K562 (cell line): ENCODE data around the gene POLR3A. TPM values are rescaled to one million over a fixed set of nuclear protein-coding genes. Genes with fewer than 3 reads are reported as not detected.

Experiments used
- BMI1 ChIP-seq: fragments of 150-350 bp; IDR thresholded peaks from 2 replicates; pipeline ENCODE4 v1.6.1; 2014; ENCODE audit warnings: low read length
- ZBTB7A ChIP-seq: IDR thresholded peaks from 2 replicates; pipeline ENCODE4 v1.6.1; 2011; ENCODE audit warnings: low read depth, mild to moderate bottlenecking, low read length, moderate library complexity, borderline replicate concordance; ENCODE audit not compliant: control insufficient read depth
- ZNF23 ChIP-seq: fragments of 250-450 bp; sonication (Bioruptor Pico); IDR thresholded peaks from 2 replicates; pipeline ENCODE4 v1.4.0; 2020; ENCODE audit warnings: mild to moderate bottlenecking
- polyA plus RNA-seq, 8 experiments: library from polyadenylated mRNA; depleted of rRNA in 4 of 8; stranded (reverse) in 5 of 8; unstranded in 3 of 8; fragments of >200 nt; fragmentation: Nextera tagmentation in 2 of 8; fragmentation: Illumina TruSeq in 1 of 8; extraction: Ambion mirVana in 2 of 8; extraction: Trizol in 1 of 8; gene quantifications; 2 replicates each; pipeline versions ENCODE4 v1.2.1 to v1.2.3, GENCODE V29; 2011 to 2014; ENCODE audit warnings: inconsistent platforms in 1 of 8, missing spikeins in 1 of 8
- total RNA-seq, 7 experiments: library from RNA; depleted of rRNA in 6 of 7; stranded (reverse); fragments of >200 nt in 6 of 7; fragmentation: Illumina TruSeq in 2 of 7; extraction: Trizol in 2 of 7; gene quantifications; 2 replicates each; pipeline versions ENCODE4 v1.2.1 to v1.2.3, GENCODE V29; 2011 to 2021; ENCODE audit warnings: low replicate concordance in 1 of 7
- TF ChIP-seq, protein P1 (sequence below): fragments of 250-450 bp; sonication (Bioruptor Pico); IDR thresholded peaks from 2 replicates; pipeline ENCODE4 v1.9.0; 2021; ENCODE audit warnings: mild to moderate bottlenecking, inconsistent platforms
- TF ChIP-seq, protein P2 (sequence below): fragments of 450-650 bp; formaldehyde crosslinking; IDR thresholded peaks from 2 replicates; pipeline ENCODE4 v1.4.0; 2022; ENCODE audit warnings: mild to moderate bottlenecking, moderate library complexity

Gene POLR3A
- total and polyA plus RNA-seq, 9 of the 15 experiments (the other 6 are each of a cell fraction or from before 2014, with no cell fraction given), result 14.9 to 37.0 (median 26.7) TPM

DNA sequence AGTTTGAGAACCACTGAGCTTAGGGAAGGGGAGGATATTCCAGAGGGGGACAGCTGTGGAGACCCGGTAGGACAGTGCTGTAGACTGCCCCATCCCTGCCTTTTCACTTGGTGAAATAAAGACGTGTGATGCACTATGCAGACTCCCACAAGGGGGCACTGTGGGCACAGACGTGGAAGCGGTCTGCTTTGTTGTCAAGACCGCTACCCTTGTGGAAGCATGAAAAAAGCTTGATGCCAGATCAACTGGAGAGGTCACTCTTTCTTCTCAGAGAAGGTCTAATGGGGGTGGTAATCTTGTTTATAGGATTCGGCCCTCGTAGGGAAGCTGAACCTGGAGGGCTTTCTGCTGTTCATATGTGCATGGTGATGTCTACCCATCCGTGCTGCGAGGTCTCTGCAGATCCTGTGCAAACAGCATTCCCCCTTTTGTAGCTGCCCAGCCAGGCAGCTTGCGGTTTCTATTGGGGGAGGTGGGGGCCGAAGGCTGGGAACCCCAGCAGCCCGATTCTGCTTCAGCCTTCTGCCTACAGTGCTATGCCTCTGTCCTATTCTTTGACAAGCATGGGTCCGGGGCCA, 18.1 kb upstream of the POLR3A start (continued):
- TF ChIP-seq, protein P1, sequence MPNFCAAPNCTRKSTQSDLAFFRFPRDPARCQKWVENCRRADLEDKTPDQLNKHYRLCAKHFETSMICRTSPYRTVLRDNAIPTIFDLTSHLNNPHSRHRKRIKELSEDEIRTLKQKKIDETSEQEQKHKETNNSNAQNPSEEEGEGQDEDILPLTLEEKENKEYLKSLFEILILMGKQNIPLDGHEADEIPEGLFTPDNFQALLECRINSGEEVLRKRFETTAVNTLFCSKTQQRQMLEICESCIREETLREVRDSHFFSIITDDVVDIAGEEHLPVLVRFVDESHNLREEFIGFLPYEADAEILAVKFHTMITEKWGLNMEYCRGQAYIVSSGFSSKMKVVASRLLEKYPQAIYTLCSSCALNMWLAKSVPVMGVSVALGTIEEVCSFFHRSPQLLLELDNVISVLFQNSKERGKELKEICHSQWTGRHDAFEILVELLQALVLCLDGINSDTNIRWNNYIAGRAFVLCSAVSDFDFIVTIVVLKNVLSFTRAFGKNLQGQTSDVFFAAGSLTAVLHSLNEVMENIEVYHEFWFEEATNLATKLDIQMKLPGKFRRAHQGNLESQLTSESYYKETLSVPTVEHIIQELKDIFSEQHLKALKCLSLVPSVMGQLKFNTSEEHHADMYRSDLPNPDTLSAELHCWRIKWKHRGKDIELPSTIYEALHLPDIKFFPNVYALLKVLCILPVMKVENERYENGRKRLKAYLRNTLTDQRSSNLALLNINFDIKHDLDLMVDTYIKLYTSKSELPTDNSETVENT (CRISPR knock-in tag), result no peak
- TF ChIP-seq ZBTB7A, result 0 out of 2 replicates have a peak, but pooled peaks have one; percentile 22
- TF ChIP-seq BMI1, result 0 out of 2 replicates have a peak, but pooled peaks have one; percentile 41
- TF ChIP-seq, protein P2, sequence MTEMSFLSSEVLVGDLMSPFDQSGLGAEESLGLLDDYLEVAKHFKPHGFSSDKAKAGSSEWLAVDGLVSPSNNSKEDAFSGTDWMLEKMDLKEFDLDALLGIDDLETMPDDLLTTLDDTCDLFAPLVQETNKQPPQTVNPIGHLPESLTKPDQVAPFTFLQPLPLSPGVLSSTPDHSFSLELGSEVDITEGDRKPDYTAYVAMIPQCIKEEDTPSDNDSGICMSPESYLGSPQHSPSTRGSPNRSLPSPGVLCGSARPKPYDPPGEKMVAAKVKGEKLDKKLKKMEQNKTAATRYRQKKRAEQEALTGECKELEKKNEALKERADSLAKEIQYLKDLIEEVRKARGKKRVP (CRISPR knock-in tag), result 0 out of 2 replicates have a peak, but pooled peaks have one; percentile 45
- TF ChIP-seq ZNF23, result no peak
- TF ChIP-seq, all 486 proteins: peak for 34
